Kidney (tissue), 14 donors: ENCODE results near the gene CELF4. TPM values are rescaled to one million over a fixed set of nuclear protein-coding genes. Genes with fewer than 3 reads are reported as not detected.

ENCODE experiments used
- DNase-seq, 5 donors: peaks; one replicate each; pipeline ENCODE4 v3.0.0-alpha.2; 2013 to 2020
- FAIRE-seq: peaks from 2 replicates; lab custom pipeline; 2012; peaks lifted over from hg19 to GRCh38; lab: Jason Lieb, UNC
- H3K27ac ChIP-seq, 2 donors: one replicate each; pipeline ENCODE4 v1.7.0; 2013; ENCODE audit warnings: low read depth in 2 of 2, low read length in 2 of 2, inconsistent platforms in 1 of 2
- H3K27me3 ChIP-seq: one replicate; pipeline ENCODE4 v1.7.1; 2013; ENCODE audit warnings: low read length, inconsistent platforms; ENCODE audit not compliant: control insufficient read depth, insufficient read depth
- H3K36me3 ChIP-seq, 3 donors: one replicate each; pipeline versions ENCODE4 v1.7.0 to v1.7.1; 2013; ENCODE audit warnings: low read length in 3 of 3, control low read depth in 1 of 3, inconsistent platforms in 1 of 3; ENCODE audit not compliant: insufficient read depth in 3 of 3, control insufficient read depth in 2 of 3
- H3K4me1 ChIP-seq, 3 donors: one replicate each; pipeline versions ENCODE4 v1.7.0 to v1.7.1; 2013; ENCODE audit warnings: low read length in 3 of 3, inconsistent platforms in 1 of 3, low read depth in 1 of 3; ENCODE audit not compliant: control insufficient read depth in 2 of 3, insufficient read depth in 2 of 3
- H3K4me3 ChIP-seq, 3 donors: one replicate each; pipeline versions ENCODE4 v1.7.0 to v1.8.1; 2013; ENCODE audit warnings: low read length in 3 of 3, control low read depth in 1 of 3, inconsistent platforms in 1 of 3
- H3K9ac ChIP-seq, 3 donors: one replicate each; pipeline versions ENCODE4 v1.7.0 to v1.7.1; 2013; ENCODE audit warnings: low read length in 3 of 3, control low read depth in 1 of 3, inconsistent platforms in 1 of 3
- H3K9me3 ChIP-seq, 3 donors: one replicate each; pipeline versions ENCODE4 v1.7.0 to v1.7.1; 2013; ENCODE audit warnings: low read length in 3 of 3, control low read depth in 1 of 3, inconsistent platforms in 1 of 3; ENCODE audit not compliant: control insufficient read depth in 2 of 3, insufficient read depth in 1 of 3
- CTCF ChIP-seq: IDR thresholded peaks from 3 replicates; pipeline ENCODE4 v1.5.1; 2012; ENCODE audit warnings: mild to moderate bottlenecking, moderate library complexity, borderline replicate concordance; ENCODE audit not compliant: insufficient read depth; ENCODE audit errors: extremely low read depth
- intact Hi-C: fragments of 100-400 bp; cut with DNase I; formaldehyde crosslinking; loops from one replicate; pipeline ENCODE4 v1.11.1; 2022
- polyA plus RNA-seq: library from polyadenylated mRNA; stranded (reverse); fragments of 350-450 nt; fragmentation: Illumina TruSeq; extraction: RNeasy Lipid Tissue Mini Kit (QIAGEN cat#74804); gene quantifications from one replicate; pipeline ENCODE4 v1.2.3, GENCODE V29; 2014; ENCODE audit warnings: low read depth, low replicate concordance; ENCODE audit not compliant: insufficient read depth
- total RNA-seq: library from RNA; stranded (reverse); fragmentation: NEBNext Ultra II Directional; extraction: Animal tissue kit (Norgen Biotek cat#: 25700); gene quantifications from one replicate; pipeline ENCODE4 v1.2.1, GENCODE V29; 2021
- donor health status: control.
- donor health status: control.
- donor health status: control.
- donor health status: control.
- donor health status: control.
- donor health status: DM: yes; HTN: yes; CAD: no.
- donor health status: Normal renal cell carcinoma (clear cell type).

CELF4 gene
- total and polyA plus RNA-seq, 2 donors from 2014 or later = 0.85 to 1.5 TPM

GRCh38 chr18:37248281-37248680, 317.3 kb downstream of the CELF4 start:
- no peak for DNase-seq
- no peak for TF ChIP-seq CTCF
- H3K27ac ChIP-seq = no peak overlapping the region
- H3K36me3 ChIP-seq = no peaks in the 10 kb centered on the region
- intact Hi-C loops = no loop called here
- peaks cover 3% of the 10 kb centered on the region for H3K27me3 ChIP-seq
- FAIRE-seq = no peak
- no peak overlapping the region for H3K4me3 ChIP-seq
- H3K9me3 ChIP-seq = no peaks in the 10 kb centered on the region
- H3K9ac ChIP-seq = no peak overlapping the region
- H3K4me1 ChIP-seq = no peaks in the 10 kb centered on the region

GRCh38 chr18:37247497-37248161, 318.0 kb downstream of the CELF4 start:
- H3K27ac ChIP-seq = no peak overlapping the region
- no peaks in the 10 kb centered on the region for H3K4me1 ChIP-seq
- intact Hi-C loops = no loop called here
- H3K4me3 ChIP-seq = no peak overlapping the region
- H3K9me3 ChIP-seq = no peaks in the 10 kb centered on the region
- H3K36me3 ChIP-seq = no peaks in the 10 kb centered on the region
- TF ChIP-seq CTCF = no peak
- DNase-seq = peak in 3 of 5 donors; percentile 42 to 62 (median 61)
- no peaks in the 10 kb centered on the region for H3K27me3 ChIP-seq
- FAIRE-seq = no peak
- no peak overlapping the region for H3K9ac ChIP-seq

- FAIRE-seq (no peak), DNase-seq (no peak)
- intact Hi-C loops = no loop called here
- H3K36me3 ChIP-seq = no peaks in the 10 kb centered on the region
- no peak for TF ChIP-seq CTCF
- no peaks in the 10 kb centered on the region for H3K4me1 ChIP-seq
- no peaks in the 10 kb centered on the region for H3K27me3 ChIP-seq
- H3K9me3 ChIP-seq = no peaks in the 10 kb centered on the region
- no peak overlapping the region for H3K27ac ChIP-seq
- H3K9ac ChIP-seq = no peak overlapping the region
- H3K4me3 ChIP-seq = no peak overlapping the region
Measured at GRCh38 chr18:37246779-37247340, 318.7 kb downstream of the CELF4 start.
